Natural killer cell (primary cell): ENCODE measurements around the gene DPYSL5. TPM values are rescaled to one million over a fixed set of nuclear protein-coding genes. Genes with fewer than 3 reads are reported as not detected.

Source experiments
- ATAC-seq, 3 donors: fragments of 150-1000 bp in 2 of 3; fragments of 200-7000 bp in 1 of 3; cut with Tn5 transposase; 1 replicate in 1 of 3; 2 replicates in 2 of 3; pipeline ENCODE4 v1.10.0; 2021; ENCODE audit warnings: mild to moderate bottlenecking in 2 of 3, moderate library complexity in 2 of 3
- DNase-seq, 2 donors: peaks; one replicate each; pipeline versions ENCODE4 v3.0.0 to v3.0.0-alpha.2; 2013 to 2021; ENCODE audit warnings: mixed read lengths in 1 of 2
- H3K27ac ChIP-seq: one replicate; pipeline ENCODE4 v1.5.1; 2013; ENCODE audit warnings: mild to moderate bottlenecking, low read length
- H3K27me3 ChIP-seq: one replicate; pipeline ENCODE4 v1.6.1; 2013; ENCODE audit warnings: low read length; ENCODE audit not compliant: control insufficient read depth, insufficient read depth
- H3K36me3 ChIP-seq: one replicate; pipeline ENCODE4 v1.6.1; 2013; ENCODE audit warnings: low read length; ENCODE audit not compliant: control insufficient read depth, insufficient read depth
- H3K4me1 ChIP-seq: one replicate; pipeline ENCODE4 v1.6.1; 2013; ENCODE audit warnings: low read length; ENCODE audit not compliant: control insufficient read depth, insufficient read depth
- H3K4me3 ChIP-seq: one replicate; pipeline ENCODE4 v1.5.1; 2013; ENCODE audit warnings: low read length
- H3K9me3 ChIP-seq: one replicate; pipeline ENCODE4 v1.6.1; 2013; ENCODE audit warnings: low read length; ENCODE audit not compliant: control insufficient read depth, insufficient read depth
- H3K27ac Mint-ChIP-seq, 2 donors: one replicate each; pipeline ENCODE4 v1.8.0; 2022; ENCODE audit warnings: mild to moderate bottlenecking in 2 of 2, mixed read lengths in 2 of 2, moderate library complexity in 1 of 2
- H3K27me3 Mint-ChIP-seq, 2 donors: one replicate each; pipeline ENCODE4 v1.8.0; 2022; ENCODE audit warnings: low read depth in 2 of 2, mixed read lengths in 2 of 2
- H3K36me3 Mint-ChIP-seq: one replicate; pipeline ENCODE4 v1.8.0; 2022; ENCODE audit warnings: mixed read lengths
- H3K4me1 Mint-ChIP-seq, 2 donors: one replicate each; pipeline ENCODE4 v1.8.0; 2022; ENCODE audit warnings: mixed read lengths in 2 of 2
- H3K4me3 Mint-ChIP-seq: one replicate; pipeline ENCODE4 v1.8.0; 2022; ENCODE audit warnings: mild to moderate bottlenecking, moderate library complexity, mixed read lengths
- H3K9me3 Mint-ChIP-seq, 2 donors: one replicate each; pipeline ENCODE4 v1.8.0; 2022; ENCODE audit warnings: mixed read lengths in 2 of 2
- WGBS: methylation state at CpG from one replicate; pipeline ENCODE4 v1.1.7; 2013; ENCODE audit warnings: missing lambda C conversion rate; ENCODE audit not compliant: insufficient coverage; 5-methylcytosine and 5-hydroxymethylcytosine counted together
- intact Hi-C: fragments of 100-400 bp; cut with micrococcal nuclease; formaldehyde crosslinking; loops from one replicate; pipeline ENCODE4 v1.14.2; 2022
- total RNA-seq, 4 donors: library from RNA; stranded (reverse); fragments of 120-200 nt in 1 of 4; gene quantifications; one replicate each; pipeline versions ENCODE4 v1.2.3 to v1.2.4, GENCODE V29; 2013 to 2022
- TF ChIP-seq, protein P1 (sequence below): fragments of 200-600 bp; IDR thresholded peaks from one replicate; pipeline ENCODE4 v1.8.0; 2022; ENCODE audit warnings: antibody characterized with exemption

The DPYSL5 gene
- total RNA-seq, 3 donors from 2014 or later (not counting 1 experiment from before 2014, with no cell fraction given), result not detected

DNA sequence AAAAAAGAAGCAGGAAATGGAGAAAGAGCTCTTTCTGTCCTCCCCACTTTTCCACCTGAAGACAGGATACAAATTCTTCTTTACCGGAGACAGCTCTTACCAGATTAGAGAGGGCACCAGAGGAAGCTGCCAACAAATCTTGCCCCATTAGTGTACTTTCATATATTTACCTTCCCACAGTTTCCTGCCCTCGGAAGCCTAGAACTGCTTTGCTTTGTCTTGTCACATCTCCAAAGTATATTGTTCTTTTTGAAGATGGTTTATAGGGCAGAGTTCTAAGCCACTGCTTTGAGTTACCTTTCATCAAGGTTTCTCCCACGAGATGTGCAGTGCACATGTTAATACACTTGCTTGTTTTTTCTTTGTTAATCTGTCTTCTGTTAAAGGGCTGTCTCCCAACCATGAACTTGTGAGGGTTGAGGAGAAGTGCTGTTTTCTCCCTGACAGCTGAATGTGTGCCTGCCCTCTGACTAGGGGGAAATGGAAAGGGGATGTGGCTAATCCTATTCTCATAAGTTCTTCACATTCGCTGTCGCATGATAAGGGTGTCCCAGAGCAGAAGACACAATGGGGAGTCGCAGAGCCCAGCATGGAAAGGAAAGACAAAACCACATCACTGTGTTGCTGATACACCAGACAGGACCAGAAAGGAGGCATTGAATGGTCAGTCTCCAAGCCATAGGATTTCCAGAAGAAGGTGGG is 37.9 kb upstream of the DPYSL5 start:
- no peaks in the 10 kb centered on the region for H3K4me1 ChIP-seq
- H3K27me3 Mint-ChIP-seq, result peaks cover 0 to 6% of the 10 kb centered on the region in 2 donors
- H3K9me3 ChIP-seq, result no peaks in the 10 kb centered on the region
- no peaks in the 10 kb centered on the region for H3K9me3 Mint-ChIP-seq
- no peaks in the 10 kb centered on the region for H3K36me3 Mint-ChIP-seq
- H3K27ac ChIP-seq, result no peak overlapping the region
- intact Hi-C loops, result no loop called here
- TF ChIP-seq, protein P1, sequence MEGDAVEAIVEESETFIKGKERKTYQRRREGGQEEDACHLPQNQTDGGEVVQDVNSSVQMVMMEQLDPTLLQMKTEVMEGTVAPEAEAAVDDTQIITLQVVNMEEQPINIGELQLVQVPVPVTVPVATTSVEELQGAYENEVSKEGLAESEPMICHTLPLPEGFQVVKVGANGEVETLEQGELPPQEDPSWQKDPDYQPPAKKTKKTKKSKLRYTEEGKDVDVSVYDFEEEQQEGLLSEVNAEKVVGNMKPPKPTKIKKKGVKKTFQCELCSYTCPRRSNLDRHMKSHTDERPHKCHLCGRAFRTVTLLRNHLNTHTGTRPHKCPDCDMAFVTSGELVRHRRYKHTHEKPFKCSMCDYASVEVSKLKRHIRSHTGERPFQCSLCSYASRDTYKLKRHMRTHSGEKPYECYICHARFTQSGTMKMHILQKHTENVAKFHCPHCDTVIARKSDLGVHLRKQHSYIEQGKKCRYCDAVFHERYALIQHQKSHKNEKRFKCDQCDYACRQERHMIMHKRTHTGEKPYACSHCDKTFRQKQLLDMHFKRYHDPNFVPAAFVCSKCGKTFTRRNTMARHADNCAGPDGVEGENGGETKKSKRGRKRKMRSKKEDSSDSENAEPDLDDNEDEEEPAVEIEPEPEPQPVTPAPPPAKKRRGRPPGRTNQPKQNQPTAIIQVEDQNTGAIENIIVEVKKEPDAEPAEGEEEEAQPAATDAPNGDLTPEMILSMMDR, result no peak
- no peak for ATAC-seq
- no peaks in the 10 kb centered on the region for H3K27me3 ChIP-seq
- no peak overlapping the region for H3K4me3 ChIP-seq
- no peaks in the 10 kb centered on the region for H3K4me1 Mint-ChIP-seq
- peak in 1 of 2 donors; percentile 55 for DNase-seq
- H3K27ac Mint-ChIP-seq, result no peak overlapping the region
- H3K36me3 ChIP-seq, result no peaks in the 10 kb centered on the region
- WGBS, result 4% methylated on average over 6 of the region's 6 CpGs
- no peak overlapping the region for H3K4me3 Mint-ChIP-seq

DNA sequence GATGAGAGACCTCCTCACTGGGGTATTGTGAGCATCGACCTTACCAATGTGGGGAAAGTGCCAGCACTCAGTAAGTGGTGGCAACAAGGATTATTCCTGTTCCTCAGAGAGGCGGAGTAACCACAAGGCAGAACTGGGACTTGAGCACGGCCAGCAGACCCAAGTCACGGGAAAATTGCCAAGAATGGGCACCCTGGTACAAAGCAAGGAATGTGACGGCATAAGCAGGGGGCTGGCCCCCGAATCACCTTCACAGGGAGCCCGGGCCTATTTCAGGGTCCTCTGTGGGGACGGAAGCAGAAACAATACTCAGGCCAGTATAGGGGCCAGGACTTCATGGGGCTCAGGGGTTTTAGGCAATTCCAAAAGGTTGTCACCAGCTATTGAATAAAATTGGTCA is 36.7 kb upstream of the DPYSL5 start:
- Histone ChIP-seq H3K27me3 (no peaks in the 10 kb centered on the region), H3K4me3 (no peak overlapping the region), H3K27ac (no peak overlapping the region), H3K36me3 (no peaks in the 10 kb centered on the region), H3K9me3 (no peaks in the 10 kb centered on the region), H3K4me1 (no peaks in the 10 kb centered on the region)
- Mint-ChIP-seq H3K27me3 (peaks cover 2 to 13% of the 10 kb centered on the region in 2 donors), H3K4me3 (no peak overlapping the region), H3K36me3 (no peaks in the 10 kb centered on the region), H3K4me1 (no peaks in the 10 kb centered on the region), H3K9me3 (no peaks in the 10 kb centered on the region), H3K27ac (no peak overlapping the region)
- ATAC-seq (no peak), DNase-seq (no peak)
- TF ChIP-seq, protein P1, result no peak
- intact Hi-C loops, result no loop called here
- 91% methylated on average over 8 of the region's 8 CpGs for WGBS

DNA sequence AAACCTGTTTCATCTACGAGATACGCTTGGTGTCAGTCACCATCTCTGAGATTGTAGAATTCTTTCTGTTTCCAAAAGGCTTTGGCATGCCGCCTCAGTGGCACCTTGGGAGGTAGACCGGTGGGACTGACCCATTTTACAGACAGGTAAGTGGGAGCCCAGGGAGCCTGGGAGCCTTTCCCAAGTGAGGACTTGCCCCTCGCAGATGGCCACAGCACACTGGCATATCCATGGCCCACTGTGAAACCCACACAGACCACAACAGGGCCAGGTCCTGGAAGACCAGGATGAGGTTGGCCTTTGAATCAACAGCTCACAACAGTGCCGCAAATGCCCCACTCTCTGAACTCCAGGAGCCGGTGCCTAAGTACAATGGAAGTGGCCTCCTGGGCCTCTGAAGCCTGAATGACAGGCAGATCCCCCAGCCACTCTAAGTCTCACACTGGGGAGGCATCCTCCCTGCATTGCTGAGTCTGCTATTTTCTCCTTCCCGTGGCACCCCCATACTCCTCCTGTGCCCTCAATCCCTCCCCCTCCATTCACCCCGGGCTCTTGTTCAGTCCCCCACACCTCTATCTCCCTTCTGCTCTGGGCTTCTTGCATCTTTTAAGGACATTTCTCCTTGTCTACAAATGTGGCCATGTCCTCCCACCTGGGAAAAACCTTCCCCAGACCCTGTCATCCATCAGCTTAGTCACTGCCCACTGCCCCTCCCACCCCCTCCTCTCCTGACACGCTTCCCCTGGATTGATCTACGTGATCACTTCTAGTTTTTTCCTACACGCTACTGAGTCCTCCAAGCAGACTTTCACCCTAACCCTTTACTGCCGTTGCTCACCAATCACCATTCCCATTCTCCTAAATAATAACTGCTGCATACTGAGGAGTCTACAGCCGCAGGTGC is 35.9 kb upstream of the DPYSL5 start:
- peaks cover 7 to 17% of the 10 kb centered on the region in 2 donors for H3K27me3 Mint-ChIP-seq
- H3K36me3 ChIP-seq, result no peaks in the 10 kb centered on the region
- H3K36me3 Mint-ChIP-seq, result no peaks in the 10 kb centered on the region

More for the DNA sequence above, 35.9 kb upstream of the DPYSL5 start:
- H3K4me3 ChIP-seq, result no peak overlapping the region
- Mint-ChIP-seq H3K9me3 (no peaks in the 10 kb centered on the region), H3K4me3 (no peak overlapping the region), H3K27ac (no peak overlapping the region), H3K4me1 (no peaks in the 10 kb centered on the region)
- H3K4me1 ChIP-seq, result no peaks in the 10 kb centered on the region
- no peaks in the 10 kb centered on the region for H3K9me3 ChIP-seq
- no peak for ATAC-seq
- H3K27me3 ChIP-seq, result no peaks in the 10 kb centered on the region
- no peak for DNase-seq
- TF ChIP-seq, protein P1, result no peak
- intact Hi-C loops, result no loop called here
- no peak overlapping the region for H3K27ac ChIP-seq
- WGBS, result 92% methylated on average over 14 of the region's 14 CpGs
